ENCODE data around the gene SLC6A6. TPM values are rescaled to one million over a fixed set of nuclear protein-coding genes. Genes with fewer than 3 reads are reported as not detected.
A peak's percentile ranks its signal among the peaks of the same experiment; 100 is the strongest.

Gene SLC6A6
- polyA plus RNA-seq, 1 of the 3 experiments (the other 2 are of a cell fraction), result 19.1 TPM

- peaks cover 28% of the 10 kb centered on the region for H4K20me1 ChIP-seq (ENCODE audit: insufficient read depth)
- WGBS (ENCODE audit: low lambda C conversion rate), result 89% methylated on average over 3 of the region's 3 CpGs
- peaks cover 23 to 24% of the 10 kb centered on the region in 2 experiments; a peak in 3 of 4 replicates for H3K4me1 ChIP-seq (ENCODE audit: control insufficient read depth in 1 of 2, insufficient read depth in 2 of 2, low read depth in 1 of 2, low read length in 1 of 2)
- 0 out of 2 replicates have a peak overlapping the region, but pooled peaks have one; percentile 88 for H3K4me2 ChIP-seq
- no peak overlapping the region for H2AFZ ChIP-seq (ENCODE audit: low read depth)
- H3K9me3 ChIP-seq, result no peaks in the 10 kb centered on the region
- no peaks in the 10 kb centered on the region for H3K27me3 ChIP-seq (ENCODE audit: insufficient read depth)
- DNase-seq, result no peak
- H3F3A ChIP-seq (replicated peaks; ENCODE audit: insufficient read depth), result peaks cover 5% of the 10 kb centered on the region
- H3K9ac ChIP-seq, result no peak overlapping the region
- CTCF ChIA-PET, result interaction anchor here (1.0 to 1.4 kb wide), 2 partner anchors 9 to 11 kb away, joined by 3 to 4 read pairs; no protein-coding TSS in a partner anchor
- no peak overlapping the region for H3K27ac ChIP-seq (ENCODE audit: low read depth in 2 of 2, low read length in 1 of 2)
- H3K36me3 ChIP-seq (replicated peaks in 1 of 2; ENCODE audit: control insufficient read depth in 1 of 2, insufficient read depth in 2 of 2, low read length in 1 of 2), result peaks cover 0 to 3% of the 10 kb centered on the region in 2 experiments
- H3K79me2 ChIP-seq (ENCODE audit: insufficient read depth), result peaks cover 84% of the 10 kb centered on the region
- no peaks in the 10 kb centered on the region for H3K9me2 ChIP-seq
- TF ChIP-seq USF2 (IDR thresholded peaks at IDR 0.05; ENCODE audit: borderline replicate concordance, low read depth, low read length) (no peak), MEF2A (IDR thresholded peaks at IDR 0.05; ENCODE audit: borderline replicate concordance, low read depth) (no peak), ZBTB33 (IDR thresholded peaks at IDR 0.05; ENCODE audit: borderline replicate concordance, low read depth) (no peak), RAD21 (IDR thresholded peaks at IDR 0.05; ENCODE audit: low read length) (no peak), FOXJ3 (CRISPR knock-in tag; IDR thresholded peaks at IDR 0.05) (no peak), SIN3A (IDR thresholded peaks at IDR 0.05; ENCODE audit: borderline replicate concordance, low read depth, low read length) (no peak), POLR2AphosphoS5 (IDR thresholded peaks at IDR 0.05; ENCODE audit: low read depth, low read length) (no peak)
- no peak overlapping the region for H3K4me3 ChIP-seq (ENCODE audit: low read depth in 2 of 2, low read length in 1 of 2)
- POLR2A ChIA-PET, result no interaction called here
These were observed 4.4 kb downstream of the SLC6A6 start for GRCh38 chr3:14406766-14407165.

- CTCF ChIA-PET, result interaction anchor here (1.0 to 1.4 kb wide), 3 partner anchors 9 to 146 kb away, joined by 3 to 4 read pairs (median 3); no protein-coding TSS in a partner anchor
- Histone ChIP-seq H2AFZ (ENCODE audit: low read depth) (no peak overlapping the region), H3K27ac (ENCODE audit: low read depth in 2 of 2, low read length in 1 of 2) (no peak overlapping the region), H3K36me3 (replicated peaks in 1 of 2; ENCODE audit: control insufficient read depth in 1 of 2, insufficient read depth in 2 of 2, low read length in 1 of 2) (peaks cover 0 to 3% of the 10 kb centered on the region in 2 experiments), H4K20me1 (ENCODE audit: insufficient read depth) (peaks cover 28% of the 10 kb centered on the region), H3K27me3 (ENCODE audit: insufficient read depth) (no peaks in the 10 kb centered on the region), H3K9me2 (no peaks in the 10 kb centered on the region), H3K9me3 (no peaks in the 10 kb centered on the region), H3K9ac (no peak overlapping the region), H3K79me2 (ENCODE audit: insufficient read depth) (peaks cover 88% of the 10 kb centered on the region), H3K4me1 (ENCODE audit: control insufficient read depth in 1 of 2, insufficient read depth in 2 of 2, low read depth in 1 of 2, low read length in 1 of 2) (peaks cover 19 to 24% of the 10 kb centered on the region in 2 experiments; a peak in 3 of 4 replicates), H3K4me3 (ENCODE audit: low read depth in 2 of 2, low read length in 1 of 2) (no peak overlapping the region), H3F3A (replicated peaks; ENCODE audit: insufficient read depth) (peaks cover under 1% of the 10 kb centered on the region), H3K4me2 (no peak overlapping the region)
- WGBS (ENCODE audit: low lambda C conversion rate), result 95% methylated on average over 5 of the region's 5 CpGs
- DNase-seq, result no peak
- POLR2A ChIA-PET, result no interaction called here
- TF ChIP-seq CTCF (IDR thresholded peaks at IDR 0.05) (no peak), REST (IDR thresholded peaks at IDR 0.05; ENCODE audit: low read depth, low read length) (no peak), SIN3A (IDR thresholded peaks at IDR 0.05; ENCODE audit: borderline replicate concordance, low read depth, low read length) (no peak), ELF1 (IDR thresholded peaks at IDR 0.05) (no peak), TAF1 (IDR thresholded peaks at IDR 0.05; ENCODE audit: borderline replicate concordance, low read depth, low read length) (no peak), RCOR1 (IDR thresholded peaks at IDR 0.05; ENCODE audit: low read length) (no peak), ZBTB33 (IDR thresholded peaks at IDR 0.05; ENCODE audit: borderline replicate concordance, low read depth) (no peak), YY1 (IDR thresholded peaks at IDR 0.05; ENCODE audit: low read depth) (no peak), GABPA (IDR thresholded peaks at IDR 0.05; ENCODE audit: low read depth) (no peak), MAX (IDR thresholded peaks at IDR 0.05; ENCODE audit: low read depth) (no peak), EP300 (IDR thresholded peaks at IDR 0.05; ENCODE audit: borderline replicate concordance in 1 of 2, low read depth in 1 of 2, low read length in 1 of 2) (no peak)
These were observed 4.8 kb downstream of the SLC6A6 start for GRCh38 chr3:14407203-14407602.

All from SK-N-SH (cell line).